MM.1S (cell line): Measurements from ENCODE around the gene C18orf63.

Source experiments
- EZH2 ChIP-seq: fragments of 300-600 bp; sonication (generic); optimal IDR thresholded peaks from 2 replicates; pipeline ENCODE3; 2017; ENCODE audit warnings: low read depth, mild to moderate bottlenecking, antibody characterized with exemption, low read length, mixed read lengths
- EZH2phosphoT487 ChIP-seq: fragments of 300-600 bp; sonication (generic); IDR thresholded peaks from 2 replicates; pipeline ENCODE4 v1.6.1; 2018; ENCODE audit warnings: antibody characterized with exemption, low read length
- TF ChIP-seq, protein P1 (sequence below): fragments of 300-600 bp; sonication (generic); IDR thresholded peaks from 2 replicates; pipeline ENCODE4 v1.5.1; 2016; ENCODE audit warnings: antibody characterized with exemption, low read length, mixed read lengths

DNA sequence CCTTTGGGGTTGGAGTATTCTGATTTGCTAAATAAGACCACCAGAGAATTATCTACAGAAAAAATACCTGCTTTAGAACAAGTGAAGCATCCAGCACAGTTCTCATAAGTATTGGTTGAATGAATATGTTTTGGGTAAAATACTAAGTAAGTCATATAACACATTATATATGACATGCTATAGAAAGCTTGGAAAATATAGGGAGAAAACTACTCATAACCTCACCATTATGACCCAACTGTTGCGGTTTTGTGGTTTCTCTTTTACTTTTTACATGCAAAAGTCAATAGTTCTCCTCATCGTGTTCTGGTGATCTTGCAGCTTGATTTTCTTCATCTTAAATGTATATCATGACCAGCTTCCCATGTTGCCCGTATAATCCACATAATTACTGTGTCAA lies 75.3 kb downstream of the C18orf63 start:
- TF ChIP-seq, protein P1, sequence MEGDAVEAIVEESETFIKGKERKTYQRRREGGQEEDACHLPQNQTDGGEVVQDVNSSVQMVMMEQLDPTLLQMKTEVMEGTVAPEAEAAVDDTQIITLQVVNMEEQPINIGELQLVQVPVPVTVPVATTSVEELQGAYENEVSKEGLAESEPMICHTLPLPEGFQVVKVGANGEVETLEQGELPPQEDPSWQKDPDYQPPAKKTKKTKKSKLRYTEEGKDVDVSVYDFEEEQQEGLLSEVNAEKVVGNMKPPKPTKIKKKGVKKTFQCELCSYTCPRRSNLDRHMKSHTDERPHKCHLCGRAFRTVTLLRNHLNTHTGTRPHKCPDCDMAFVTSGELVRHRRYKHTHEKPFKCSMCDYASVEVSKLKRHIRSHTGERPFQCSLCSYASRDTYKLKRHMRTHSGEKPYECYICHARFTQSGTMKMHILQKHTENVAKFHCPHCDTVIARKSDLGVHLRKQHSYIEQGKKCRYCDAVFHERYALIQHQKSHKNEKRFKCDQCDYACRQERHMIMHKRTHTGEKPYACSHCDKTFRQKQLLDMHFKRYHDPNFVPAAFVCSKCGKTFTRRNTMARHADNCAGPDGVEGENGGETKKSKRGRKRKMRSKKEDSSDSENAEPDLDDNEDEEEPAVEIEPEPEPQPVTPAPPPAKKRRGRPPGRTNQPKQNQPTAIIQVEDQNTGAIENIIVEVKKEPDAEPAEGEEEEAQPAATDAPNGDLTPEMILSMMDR = no peak
- TF ChIP-seq EZH2 (no peak), EZH2phosphoT487 (no peak)
